Vein endothelial cell (primary cell): Measurements from ENCODE around the gene ACTG2. TPM values are rescaled to one million over a fixed set of nuclear protein-coding genes. Genes with fewer than 3 reads are reported as not detected.

Source experiments
- small RNA-seq: library from RNA; depleted of rRNA; stranded (forward); fragments of <200 nt; gene quantifications from one replicate; pipeline ENCODE3, GENCODE V24; 2012
- total RNA-seq: library from RNA; depleted of rRNA; stranded (reverse); fragments of >200 nt; gene quantifications from 2 replicates; pipeline ENCODE4 v1.2.3, GENCODE V29; 2012

Gene ACTG2
- 0.67 TPM in 1 of 2 replicates, not detected in the other for total RNA-seq

GRCh38 chr2:73892631-73893329, at the start of gene ACTG2:
ACTG2 (plus strand) TSS chr2:73893008; CDS start chr2:73901312, 8,304 bp downstream.

GRCh38 chr2:73926493-73927327, 33.9 kb downstream of the ACTG2 start, which contains the start of gene DGUOK:
DGUOK (plus strand) TSS chr2:73926880; CDS start chr2:73926911, 31 bp downstream.

Small RNA genes within 50 kb of the gene (small RNA-seq; reads per million reads assigned to genes)
- gene RNA5SP97: not detected

Other genes with a start within 250 kb of the ACTG2 start
- gene TPRKB, start 155.7 kb upstream of the ACTG2 start, total RNA-seq: 35.3 and 46.5 TPM in 2 replicates
- gene DUSP11, start 112.9 kb upstream of the ACTG2 start, total RNA-seq: 31.4 and 38.4 TPM in 2 replicates
- not detected in 2 replicates for gene C2orf78, start 108.8 kb upstream of the ACTG2 start, total RNA-seq
- 17.7 and 18.6 TPM in 2 replicates for gene STAMBP, start 64.0 kb upstream of the ACTG2 start, total RNA-seq
- gene DGUOK, start 33.9 kb downstream of the ACTG2 start, total RNA-seq: 44.9 and 53.9 TPM in 2 replicates
- 9.3 and 11.4 TPM in 2 replicates for gene TET3, start 91.9 kb downstream of the ACTG2 start, total RNA-seq